AG09319 (cell line): ENCODE data around the gene EGFL7.

Source experiments
- DNase-seq: peaks from one replicate; pipeline ENCODE4 v3.0.0-alpha.2; 2010; ENCODE audit warnings: low read depth; ENCODE audit errors: extremely low read depth
- CTCF ChIP-seq: IDR thresholded peaks from 2 replicates; pipeline ENCODE4 v1.5.1; 2011; ENCODE audit warnings: low read depth, mild to moderate bottlenecking, inconsistent platforms, low read length, moderate library complexity

Gene EGFL7

GRCh38 chr9:136686534-136686793, 23.7 kb downstream of the EGFL7 start:
- no peak for TF ChIP-seq CTCF
- DNase-seq = no peak

DNA sequence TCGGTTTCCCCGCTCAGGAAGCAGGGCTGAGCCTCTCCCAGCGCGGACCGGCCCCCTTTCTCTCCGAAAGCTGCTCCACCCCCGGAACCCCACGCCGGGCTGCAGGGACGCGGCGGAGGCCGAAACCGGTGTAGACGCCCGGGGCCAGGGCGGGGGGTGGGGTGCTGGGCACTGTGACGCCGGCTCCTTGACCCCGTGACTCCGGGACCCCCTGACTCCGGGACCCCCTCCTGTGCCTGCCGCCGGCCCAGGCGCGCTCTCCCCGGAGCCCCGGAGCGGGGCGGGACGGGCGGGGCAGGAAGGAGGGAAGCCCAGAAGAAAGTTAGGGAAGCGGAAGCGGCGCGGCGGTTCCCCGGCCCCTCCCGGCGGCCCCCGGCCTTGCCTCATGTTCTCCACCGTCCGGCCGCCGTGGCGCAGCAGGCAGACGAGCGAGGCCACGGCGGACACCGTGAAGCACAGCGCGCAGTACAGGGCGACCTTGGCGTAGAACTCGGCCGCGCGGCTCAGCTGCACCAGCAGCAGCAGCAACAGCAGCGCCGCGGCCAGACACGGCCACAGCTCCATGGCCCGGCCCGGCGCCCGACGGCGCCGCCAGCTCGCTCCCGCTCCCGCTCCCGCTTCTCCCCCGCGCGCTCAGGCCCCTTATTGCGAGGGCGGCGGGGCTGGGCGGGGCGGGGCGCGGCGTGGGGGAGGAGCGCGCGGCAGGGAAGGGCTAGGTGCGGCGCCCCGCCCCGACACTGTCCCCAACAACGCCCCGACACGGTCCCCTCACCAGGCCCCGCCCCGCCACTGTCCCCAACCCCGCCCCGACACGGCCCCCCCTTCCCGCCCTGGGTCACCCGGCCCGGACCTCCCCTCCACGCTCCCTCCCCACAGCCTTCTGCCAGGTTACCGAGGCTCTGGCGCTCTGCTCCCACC, 24.3 kb downstream of the EGFL7 start, which contains the start of gene AGPAT2:
Gene AGPAT2 (minus strand): TSS at position 664 of the 918 bp plus-strand sequence. CDS start 100 bp downstream, at position 564.
- TF ChIP-seq CTCF = no peak
- DNase-seq = no peak

GRCh38 chr9:136687721-136688223, 25.1 kb downstream of the EGFL7 start:
- TF ChIP-seq CTCF = no peak

GRCh38 chr9:136688274-136689107, 25.8 kb downstream of the EGFL7 start:
- TF ChIP-seq CTCF = no peak
- DNase-seq = no peak

More at GRCh38 chr9:136687721-136688223, 25.1 kb downstream of the EGFL7 start:
- no peak for DNase-seq

DNA sequence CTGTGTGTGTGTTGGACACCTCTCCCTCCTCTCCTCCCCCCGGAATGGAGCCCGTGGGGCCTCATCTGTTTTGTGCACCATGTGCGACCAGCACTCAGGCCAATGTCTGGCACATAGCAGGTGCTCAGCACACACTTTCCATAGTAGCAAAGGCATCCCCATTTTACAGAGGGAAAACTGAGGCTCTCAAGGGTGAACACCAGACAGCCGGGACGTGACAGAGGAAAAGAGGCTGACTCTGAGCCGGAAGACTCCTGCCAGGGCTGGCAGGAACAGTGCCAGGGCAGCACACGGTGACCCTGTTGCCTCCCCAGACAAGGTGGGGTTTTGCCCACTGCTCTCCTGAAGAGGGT, 26.4 kb downstream of the EGFL7 start:
- TF ChIP-seq CTCF = no peak
- DNase-seq = no peak

DNA sequence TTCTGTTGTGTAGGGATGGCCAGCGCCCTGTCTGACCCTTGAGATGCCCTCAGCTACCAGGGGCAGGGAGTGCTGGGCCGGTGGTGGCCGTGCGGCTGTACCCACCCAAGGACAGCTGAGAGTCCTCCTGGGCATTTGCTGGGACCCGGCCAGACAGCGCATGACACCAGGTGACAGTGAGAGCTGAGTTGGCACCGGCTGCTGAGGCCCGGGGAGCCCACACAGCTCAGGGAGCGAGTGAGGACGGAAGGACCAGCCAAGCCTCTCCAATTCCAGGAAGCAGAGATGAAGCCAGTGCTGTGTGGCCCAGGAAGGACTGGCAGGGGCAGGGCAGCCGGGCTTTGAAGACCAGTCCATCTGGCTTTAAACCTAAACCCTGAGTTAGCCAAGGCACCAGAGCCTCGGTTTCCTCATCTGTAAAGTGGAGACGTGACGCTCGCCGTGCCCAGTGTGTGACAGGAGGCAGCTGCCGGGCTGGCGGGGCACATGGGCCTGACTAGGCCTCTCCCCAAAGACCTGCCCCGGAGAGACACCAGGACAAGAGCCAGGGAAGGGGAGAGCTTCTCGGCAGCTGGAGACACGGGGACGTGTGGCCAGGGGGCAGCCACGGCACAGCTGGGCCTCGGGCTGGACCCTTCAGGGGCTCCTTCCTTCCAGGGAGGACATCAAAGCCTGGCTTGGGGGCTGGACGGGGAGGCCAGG, 27.5 kb downstream of the EGFL7 start:
- DNase-seq = no peak
- no peak for TF ChIP-seq CTCF
